ENCODE data around the gene ZNF281.

ZNF281 gene

GRCh38 chr1:200448034-200448762 lies 38.4 kb upstream of the ZNF281 start:
- no peaks in the 10 kb centered on the region for H3K9me3 ChIP-seq (ENCODE audit: control insufficient read depth, insufficient read depth, low read length)
- H3K36me3 ChIP-seq (ENCODE audit: control insufficient read depth, low read length) = no peaks in the 10 kb centered on the region
- H3K4me1 ChIP-seq (ENCODE audit: control insufficient read depth, low read length) = peaks cover 23% of the 10 kb centered on the region
- no peaks in the 10 kb centered on the region for H4K20me1 ChIP-seq (ENCODE audit: control insufficient read depth, insufficient read depth, low read depth, low read length)
- H3K27me3 ChIP-seq (ENCODE audit: control insufficient read depth, low read length) = no peaks in the 10 kb centered on the region
- H3F3A ChIP-seq (ENCODE audit: control insufficient read depth, insufficient read depth) = no peaks in the 10 kb centered on the region
- TF ChIP-seq CTCF (IDR thresholded peaks at IDR 0.05; ENCODE audit: low read depth, low read length, poor library complexity, severe bottlenecking) (no peak), EZH2phosphoT487 (IDR thresholded peaks at IDR 0.05; ENCODE audit: borderline replicate concordance, low read length) (no peak)
- H3K4me3 ChIP-seq (ENCODE audit: low read length) = no peak overlapping the region
- no peaks in the 10 kb centered on the region for H3K79me2 ChIP-seq (ENCODE audit: control insufficient read depth, low read length)
- no peak overlapping the region for H3K4me2 ChIP-seq (ENCODE audit: low read length)
- H3K9me2 ChIP-seq (replicated peaks; ENCODE audit: control insufficient read depth, low read length) = no peaks in the 10 kb centered on the region
- H3K27ac ChIP-seq (ENCODE audit: low read depth, low read length) = no peak overlapping the region

GRCh38 chr1:200445213-200445612 lies 35.4 kb upstream of the ZNF281 start:
- H3F3A ChIP-seq (ENCODE audit: control insufficient read depth, insufficient read depth) = no peaks in the 10 kb centered on the region
- no peaks in the 10 kb centered on the region for H3K9me2 ChIP-seq (replicated peaks; ENCODE audit: control insufficient read depth, low read length)
- TF ChIP-seq EZH2phosphoT487 (IDR thresholded peaks at IDR 0.05; ENCODE audit: borderline replicate concordance, low read length) (no peak), CTCF (IDR thresholded peaks at IDR 0.05; ENCODE audit: low read depth, low read length, poor library complexity, severe bottlenecking) (no peak)
- no peaks in the 10 kb centered on the region for H3K9me3 ChIP-seq (ENCODE audit: control insufficient read depth, insufficient read depth, low read length)
- H4K20me1 ChIP-seq (ENCODE audit: control insufficient read depth, insufficient read depth, low read depth, low read length) = no peaks in the 10 kb centered on the region
- no peak overlapping the region for H3K4me2 ChIP-seq (ENCODE audit: low read length)
- H3K27me3 ChIP-seq (ENCODE audit: control insufficient read depth, low read length) = no peaks in the 10 kb centered on the region
- no peaks in the 10 kb centered on the region for H3K79me2 ChIP-seq (ENCODE audit: control insufficient read depth, low read length)
- no peak overlapping the region for H3K27ac ChIP-seq (ENCODE audit: low read depth, low read length)
- H3K4me3 ChIP-seq (ENCODE audit: low read length) = no peak overlapping the region
- H3K36me3 ChIP-seq (ENCODE audit: control insufficient read depth, low read length) = no peaks in the 10 kb centered on the region
- H3K4me1 ChIP-seq (ENCODE audit: control insufficient read depth, low read length) = peaks cover 17% of the 10 kb centered on the region

- H3K36me3 ChIP-seq (ENCODE audit: control insufficient read depth, low read length) = no peaks in the 10 kb centered on the region
- no peak for TF ChIP-seq CTCF (IDR thresholded peaks at IDR 0.05; ENCODE audit: low read depth, low read length, poor library complexity, severe bottlenecking)
- TF ChIP-seq EZH2phosphoT487 (IDR thresholded peaks at IDR 0.05; ENCODE audit: borderline replicate concordance, low read length) = no peak
- H3K27me3 ChIP-seq (ENCODE audit: control insufficient read depth, low read length) = no peaks in the 10 kb centered on the region
- no peak overlapping the region for H3K4me3 ChIP-seq (ENCODE audit: low read length)
- H3K4me1 ChIP-seq (ENCODE audit: control insufficient read depth, low read length) = peaks cover 13% of the 10 kb centered on the region
- no peaks in the 10 kb centered on the region for H3K9me2 ChIP-seq (replicated peaks; ENCODE audit: control insufficient read depth, low read length)
- no peaks in the 10 kb centered on the region for H4K20me1 ChIP-seq (ENCODE audit: control insufficient read depth, insufficient read depth, low read depth, low read length)
- no peaks in the 10 kb centered on the region for H3K79me2 ChIP-seq (ENCODE audit: control insufficient read depth, low read length)
- H3K27ac ChIP-seq (ENCODE audit: low read depth, low read length) = no peak overlapping the region
- no peak overlapping the region for H3K4me2 ChIP-seq (ENCODE audit: low read length)
- no peaks in the 10 kb centered on the region for H3F3A ChIP-seq (ENCODE audit: control insufficient read depth, insufficient read depth)
- no peaks in the 10 kb centered on the region for H3K9me3 ChIP-seq (ENCODE audit: control insufficient read depth, insufficient read depth, low read length)
These were observed 34.6 kb upstream of the ZNF281 start for GRCh38 chr1:200444478-200444877.
